ENCODE results near the gene NCF2.
A peak's percentile ranks its signal among the peaks of the same experiment; 100 is the strongest.

DNA sequence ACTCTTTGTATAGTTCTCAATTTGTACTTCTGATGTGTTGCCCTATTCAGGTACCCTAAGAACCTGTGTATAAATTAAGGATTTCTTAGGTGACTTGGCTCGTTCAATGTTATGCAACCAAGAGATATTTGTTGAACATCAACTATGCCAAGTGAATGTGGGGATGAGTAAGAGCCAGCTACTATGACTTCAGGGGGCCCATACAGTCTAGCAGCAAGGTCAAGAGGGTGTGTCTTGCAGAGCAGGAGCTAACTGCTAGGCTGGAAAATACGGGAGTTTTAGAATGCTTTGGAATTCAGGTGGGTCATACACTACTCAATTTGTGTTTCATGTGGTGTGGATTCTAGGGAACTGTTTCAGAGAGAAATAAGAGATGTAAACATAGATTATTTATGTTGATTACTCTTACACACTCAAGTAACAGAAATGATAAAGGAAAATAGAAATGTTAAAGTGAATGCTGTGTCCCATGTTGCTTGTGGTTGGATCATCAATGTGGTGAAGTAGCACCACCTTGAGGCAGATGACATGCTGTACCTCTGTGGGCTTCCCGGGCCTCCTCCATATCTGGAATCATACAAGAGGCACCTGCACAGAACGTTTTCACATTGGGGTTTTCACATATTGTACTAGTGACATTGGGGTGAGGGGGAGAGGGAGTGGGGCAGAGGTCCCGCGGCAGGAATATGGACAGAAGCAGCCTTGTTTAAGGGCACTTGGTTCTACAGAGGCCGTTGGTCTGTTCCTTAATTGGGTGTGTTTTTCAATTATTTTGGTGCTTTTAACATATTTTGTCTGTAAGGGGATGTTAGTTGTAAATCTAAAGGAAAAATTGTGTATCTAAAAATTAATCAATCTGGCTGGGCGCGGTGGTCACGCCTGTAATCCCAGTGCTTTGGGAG, 32.9 kb upstream of the NCF2 start:
- TF ChIP-seq, protein P1, sequence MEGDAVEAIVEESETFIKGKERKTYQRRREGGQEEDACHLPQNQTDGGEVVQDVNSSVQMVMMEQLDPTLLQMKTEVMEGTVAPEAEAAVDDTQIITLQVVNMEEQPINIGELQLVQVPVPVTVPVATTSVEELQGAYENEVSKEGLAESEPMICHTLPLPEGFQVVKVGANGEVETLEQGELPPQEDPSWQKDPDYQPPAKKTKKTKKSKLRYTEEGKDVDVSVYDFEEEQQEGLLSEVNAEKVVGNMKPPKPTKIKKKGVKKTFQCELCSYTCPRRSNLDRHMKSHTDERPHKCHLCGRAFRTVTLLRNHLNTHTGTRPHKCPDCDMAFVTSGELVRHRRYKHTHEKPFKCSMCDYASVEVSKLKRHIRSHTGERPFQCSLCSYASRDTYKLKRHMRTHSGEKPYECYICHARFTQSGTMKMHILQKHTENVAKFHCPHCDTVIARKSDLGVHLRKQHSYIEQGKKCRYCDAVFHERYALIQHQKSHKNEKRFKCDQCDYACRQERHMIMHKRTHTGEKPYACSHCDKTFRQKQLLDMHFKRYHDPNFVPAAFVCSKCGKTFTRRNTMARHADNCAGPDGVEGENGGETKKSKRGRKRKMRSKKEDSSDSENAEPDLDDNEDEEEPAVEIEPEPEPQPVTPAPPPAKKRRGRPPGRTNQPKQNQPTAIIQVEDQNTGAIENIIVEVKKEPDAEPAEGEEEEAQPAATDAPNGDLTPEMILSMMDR (conservative IDR thresholded peaks at IDR 0.05; ENCODE audit: low read depth, low read length), result peak; percentile 82
- TF ChIP-seq EZH2 (IDR thresholded peaks at IDR 0.05; ENCODE audit: borderline replicate concordance, low read depth, low read length, poor library complexity, severe bottlenecking), result no peak

All from A673 (cell line).